H1 (cell line): Measurements from ENCODE around the gene PPP1R1C. TPM values are rescaled to one million over a fixed set of nuclear protein-coding genes. Genes with fewer than 3 reads are reported as not detected.

ENCODE experiments used
- ASH2L ChIP-seq: fragments of 200-600, 300-600 bp; sonication (generic); IDR thresholded peaks from one replicate; pipeline ENCODE4 v1.7.1; 2017; ENCODE audit warnings: low read length
- CBX5 ChIP-seq: fragments of 300-800, 300-1000 bp; sonication (generic); IDR thresholded peaks from 2 replicates; pipeline ENCODE4 v1.7.1; 2016; ENCODE audit warnings: antibody characterized with exemption, low read length, low read depth
- EP300 ChIP-seq, 2 experiments: IDR thresholded peaks; 1 replicate in 1 of 2; 2 replicates in 1 of 2; pipeline ENCODE4 v1.6.1; 2011 to 2012; ENCODE audit warnings: low read depth in 2 of 2, low read length in 2 of 2, mild to moderate bottlenecking in 2 of 2, borderline replicate concordance in 1 of 2, inconsistent platforms in 1 of 2, moderate library complexity in 1 of 2
- polyA plus RNA-seq, 7 experiments: library from polyadenylated mRNA; depleted of rRNA in 3 of 7; stranded (reverse) in 5 of 7; unstranded in 2 of 7; fragments of >200 nt in 5 of 7; fragments of 200-250 nt in 2 of 7; gene quantifications; 1 replicate in 5 of 7; 2 replicates in 1 of 7; 4 replicates in 1 of 7; pipeline versions ENCODE4 v1.2.1 to v1.2.3, GENCODE V29; 2011 to 2013; ENCODE audit warnings: missing spikeins in 2 of 7, mixed read lengths in 2 of 7
- total RNA-seq: library from RNA; stranded (reverse); fragmentation: NEBNext Ultra II Directional; extraction: Animal tissue kit (Norgen Biotek cat#: 25700); gene quantifications from 2 replicates; pipeline ENCODE4 v1.2.1, GENCODE V29; 2021

Gene PPP1R1C
- total and polyA plus RNA-seq, 2 of the 8 experiments (the other 6 are each of a cell fraction or from before 2014, with no cell fraction given) = 1.3 to 5.3 TPM

- TF ChIP-seq ASH2L (no peak), CBX5 (no peak), EP300 (IDR thresholded peaks at IDR 0.05; ENCODE audit: borderline replicate concordance in 1 of 2, low read depth in 2 of 2, low read length in 2 of 2) (no peak)
- TF ChIP-seq, all 59 proteins: peak for 0
These were observed 57.4 kb downstream of the PPP1R1C start (continued) for GRCh38 chr2:182043021-182043420.
